Cardiac fibroblast (primary cell): ENCODE results near the gene SLMAP.
A peak's percentile ranks its signal among the peaks of the same experiment; 100 is the strongest.

Source experiments
- DNase-seq, 2 donors: peaks; one replicate each; pipeline versions ENCODE4 v3.0.0 to v3.0.0-alpha.2; 2010; ENCODE audit warnings: low read depth in 2 of 2
- H3K4me3 ChIP-seq, 2 donors: replicated peaks in 1 of 2; 1 replicate in 1 of 2; 2 replicates in 1 of 2; pipeline ENCODE4 v1.5.1; 2011; ENCODE audit warnings: low read depth in 2 of 2, low read length in 2 of 2, mild to moderate bottlenecking in 2 of 2, moderate library complexity in 1 of 2
- CTCF ChIP-seq: IDR thresholded peaks from one replicate; pipeline ENCODE4 v1.5.1; 2011; ENCODE audit warnings: low read depth, mild to moderate bottlenecking, low read length, inconsistent platforms

Gene SLMAP

GRCh38 chr3:57919987-57920386 lies 163.9 kb downstream of the SLMAP start:
- TF ChIP-seq CTCF, result no peak
- peak in 1 of 2 donors; percentile 24 for DNase-seq
- H3K4me3 ChIP-seq, result no peak overlapping the region

- H3K4me3 ChIP-seq, result no peak overlapping the region
- no peak for DNase-seq
- TF ChIP-seq CTCF, result no peak
Observed at GRCh38 chr3:57923101-57923500, 167.0 kb downstream of the SLMAP start.

- no peak for TF ChIP-seq CTCF
- no peak overlapping the region for H3K4me3 ChIP-seq
- DNase-seq, result no peak
Observed at GRCh38 chr3:57923752-57924151, 167.6 kb downstream of the SLMAP start.

- H3K4me3 ChIP-seq, result no peak overlapping the region
- DNase-seq, result no peak
- no peak for TF ChIP-seq CTCF
Observed at GRCh38 chr3:57927166-57927565, 171.1 kb downstream of the SLMAP start.

- no peak overlapping the region for H3K4me3 ChIP-seq
- peak; percentile 25 to 49 for DNase-seq
- TF ChIP-seq CTCF, result no peak
Observed at GRCh38 chr3:57927916-57928315, 171.8 kb downstream of the SLMAP start.

GRCh38 chr3:57928511-57928910 lies 172.4 kb downstream of the SLMAP start:
- no peak overlapping the region for H3K4me3 ChIP-seq
- DNase-seq, result no peak
- TF ChIP-seq CTCF, result no peak

- no peak for DNase-seq
- TF ChIP-seq CTCF, result no peak
- H3K4me3 ChIP-seq, result no peak overlapping the region
Observed at GRCh38 chr3:57929988-57930387, 173.9 kb downstream of the SLMAP start.
